ENCODE results near the gene ADAM17.

- TF ChIP-seq REST (IDR thresholded peaks at IDR 0.05): no peak
- TF ChIP-seq RXRA (IDR thresholded peaks at IDR 0.05): no peak
- no peak for TF ChIP-seq MAX (IDR thresholded peaks at IDR 0.05)
Observed at GRCh38 chr2:9535177-9535576, 20.5 kb downstream of the ADAM17 start.

All from liver (tissue), 2 donors.